ENCODE results near the gene ING5.
"Not testable (repeated sequence)": the region's sequence is repeated elsewhere in the genome, so short reads cannot be mapped to it uniquely, and the experiment has no call there.

The ING5 gene

GRCh38 chr2:241701399-241702154, at the start of gene ING5:
ING5 (plus strand) TSS chr2:241702039; CDS start chr2:241702066, 27 bp downstream.
- peak; percentile 85 for DNase-seq

- DNase-seq, result no peak
Observed at GRCh38 chr2:241652142-241652541, 49.7 kb upstream of the ING5 start.

- DNase-seq, result no peak
Observed at GRCh38 chr2:241652722-241653121, 49.1 kb upstream of the ING5 start.

GRCh38 chr2:241653210-241653750, 48.6 kb upstream of the ING5 start:
- no peak for DNase-seq

GRCh38 chr2:241654551-241654950, 47.3 kb upstream of the ING5 start:
- no peak for DNase-seq

- DNase-seq, result no peak
Observed at GRCh38 chr2:241655516-241656189, 46.2 kb upstream of the ING5 start.

GRCh38 chr2:241656190-241656741, 45.6 kb upstream of the ING5 start:
- DNase-seq, result no peak

GRCh38 chr2:241657786-241658254, 44.0 kb upstream of the ING5 start:
- DNase-seq, result no peak

- no peak for DNase-seq
Observed at GRCh38 chr2:241658296-241658695, 43.5 kb upstream of the ING5 start.

GRCh38 chr2:241659150-241659739, 42.6 kb upstream of the ING5 start:
- no peak for DNase-seq

GRCh38 chr2:241660593-241661213, 41.1 kb upstream of the ING5 start:
- DNase-seq, result no peak

GRCh38 chr2:241662731-241663130, 39.1 kb upstream of the ING5 start:
- not testable (repeated sequence) for DNase-seq

- no peak for DNase-seq
Observed at GRCh38 chr2:241665731-241666440, 36.0 kb upstream of the ING5 start.

GRCh38 chr2:241666627-241667400, 35.0 kb upstream of the ING5 start:
- DNase-seq, result no peak

- no peak for DNase-seq
Observed at GRCh38 chr2:241668354-241668753, 33.5 kb upstream of the ING5 start.

GRCh38 chr2:241668839-241669238, 33.0 kb upstream of the ING5 start:
- DNase-seq, result no peak

- DNase-seq, result no peak
Observed at GRCh38 chr2:241670333-241671110, 31.3 kb upstream of the ING5 start.

- no peak for DNase-seq
Observed at GRCh38 chr2:241671457-241672240, 30.2 kb upstream of the ING5 start.
